GM12873 (cell line): ENCODE data around the gene SPAG5.
A peak's percentile ranks its signal among the peaks of the same experiment; 100 is the strongest.

Experiments used
- CTCF ChIP-seq: IDR thresholded peaks from 2 replicates; pipeline ENCODE4 v1.5.1; 2012; ENCODE audit warnings: low read depth, mild to moderate bottlenecking, moderate library complexity, low read length, control low read depth; ENCODE audit not compliant: insufficient read depth; ENCODE audit errors: missing control alignments

SPAG5 gene

GRCh38 chr17:28551421-28552175 lies 47.2 kb downstream of the SPAG5 start:
- no peak for TF ChIP-seq CTCF

- no peak for TF ChIP-seq CTCF
Measured at GRCh38 chr17:28550858-28551257, 48.0 kb downstream of the SPAG5 start.

GRCh38 chr17:28549236-28550132 lies 49.3 kb downstream of the SPAG5 start:
- peak; percentile 50 for TF ChIP-seq CTCF

GRCh38 chr17:28548417-28549130 lies 50.3 kb downstream of the SPAG5 start:
- no peak for TF ChIP-seq CTCF

GRCh38 chr17:28547623-28548416 lies 51.0 kb downstream of the SPAG5 start:
- TF ChIP-seq CTCF, result peak; percentile 98

DNA sequence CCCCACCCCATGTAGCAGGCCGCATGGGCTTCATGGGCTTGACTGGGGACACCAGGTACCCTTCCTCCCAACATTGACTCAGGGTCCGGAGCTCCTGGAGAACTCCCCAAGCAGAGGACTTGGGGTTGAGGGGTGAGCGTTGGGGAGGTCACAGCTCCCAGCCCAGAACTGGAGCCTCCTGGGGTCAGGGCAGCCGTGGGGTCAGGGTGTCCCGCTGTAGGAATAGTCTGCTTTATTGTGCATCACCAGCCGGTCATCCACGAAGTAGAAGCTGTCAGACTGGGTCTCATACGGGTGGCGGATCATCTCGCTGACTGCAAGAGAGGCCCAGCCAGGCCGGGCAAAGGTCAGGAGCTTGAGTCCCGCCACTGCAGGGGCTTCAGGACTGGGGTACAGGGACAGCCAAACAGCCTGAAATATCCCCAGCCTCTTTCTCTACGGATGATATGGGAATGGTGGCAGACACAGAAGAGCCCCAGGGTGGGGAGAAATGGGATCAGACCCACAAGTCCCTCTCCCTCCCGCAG lies 51.7 kb downstream of the SPAG5 start:
- no peak for TF ChIP-seq CTCF
